ENCODE data around the gene STXBP6.

Gene STXBP6

GRCh38 chr14:25086081-25086480 lies 36.1 kb upstream of the STXBP6 start:
- Histone ChIP-seq H3K27ac (ENCODE audit: low read depth in 2 of 2, low read length in 2 of 2) (no peak overlapping the region), H3K9me3 (ENCODE audit: control insufficient read depth in 2 of 2, low read length in 2 of 2) (no peaks in the 10 kb centered on the region), H3K4me1 (ENCODE audit: control insufficient read depth in 2 of 2, insufficient read depth in 2 of 2, low read length in 2 of 2) (peaks cover 0 to 5% of the 10 kb centered on the region in 2 donors), H3K9ac (ENCODE audit: low read depth in 1 of 2, low read length in 2 of 2) (no peak overlapping the region), H3K4me3 (ENCODE audit: low read length in 2 of 2) (no peak overlapping the region), H3K36me3 (ENCODE audit: control insufficient read depth in 2 of 2, insufficient read depth in 2 of 2, low read length in 2 of 2) (no peaks in the 10 kb centered on the region), H3K27me3 (ENCODE audit: control insufficient read depth in 2 of 2, insufficient read depth in 2 of 2, low read length in 2 of 2) (no peaks in the 10 kb centered on the region)

DNA sequence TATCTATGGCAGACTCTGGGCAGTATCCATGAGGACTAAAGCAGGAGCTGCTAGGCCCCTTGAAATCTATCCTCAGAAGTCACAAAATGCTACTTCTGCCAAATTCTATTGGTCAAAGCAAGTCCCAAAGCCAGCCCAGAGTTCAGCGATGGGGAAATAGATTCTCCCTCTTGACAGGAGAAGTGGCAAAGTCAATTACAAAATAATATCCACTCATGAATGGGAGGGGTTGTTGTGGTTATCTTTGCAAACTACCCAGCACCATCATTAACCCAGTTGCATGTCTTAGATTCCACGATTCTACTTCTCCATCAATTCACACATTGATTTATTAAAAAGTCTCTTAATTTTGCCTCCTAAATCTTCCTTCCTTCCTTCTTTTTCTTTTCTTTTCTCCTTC lies 30.7 kb upstream of the STXBP6 start:
- H3K4me3 ChIP-seq (ENCODE audit: low read length in 2 of 2) = no peak overlapping the region
- no peak overlapping the region for H3K9ac ChIP-seq (ENCODE audit: low read depth in 1 of 2, low read length in 2 of 2)
- H3K9me3 ChIP-seq (ENCODE audit: control insufficient read depth in 2 of 2, low read length in 2 of 2) = no peaks in the 10 kb centered on the region
- no peaks in the 10 kb centered on the region for H3K36me3 ChIP-seq (ENCODE audit: control insufficient read depth in 2 of 2, insufficient read depth in 2 of 2, low read length in 2 of 2)
- H3K27ac ChIP-seq (ENCODE audit: low read depth in 2 of 2, low read length in 2 of 2) = no peak overlapping the region
- H3K4me1 ChIP-seq (ENCODE audit: control insufficient read depth in 2 of 2, insufficient read depth in 2 of 2, low read length in 2 of 2) = peaks cover 0 to 3% of the 10 kb centered on the region in 2 donors
- no peaks in the 10 kb centered on the region for H3K27me3 ChIP-seq (ENCODE audit: control insufficient read depth in 2 of 2, insufficient read depth in 2 of 2, low read length in 2 of 2)

DNA sequence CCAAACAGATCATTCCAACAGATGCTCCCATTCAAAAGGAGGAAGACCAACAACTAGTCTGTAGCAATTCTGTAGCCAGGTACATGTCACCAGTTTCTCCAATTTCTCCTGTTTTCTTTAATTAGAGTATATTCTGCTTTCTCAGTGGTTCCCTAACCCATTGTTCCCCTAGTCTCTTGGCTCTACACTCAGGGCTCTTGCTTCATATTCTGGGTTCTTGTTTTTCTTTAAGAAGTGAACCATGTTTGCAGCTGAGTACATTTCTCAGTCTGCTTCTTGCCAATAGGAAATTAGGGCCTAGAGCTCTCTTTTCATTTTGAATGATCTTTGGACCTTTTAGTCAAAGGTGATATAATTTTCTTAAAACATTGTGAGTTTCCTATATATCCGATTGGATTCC lies 29.4 kb upstream of the STXBP6 start:
- peaks cover 0 to 3% of the 10 kb centered on the region in 2 donors for H3K4me1 ChIP-seq (ENCODE audit: control insufficient read depth in 2 of 2, insufficient read depth in 2 of 2, low read length in 2 of 2)
- no peaks in the 10 kb centered on the region for H3K27me3 ChIP-seq (ENCODE audit: control insufficient read depth in 2 of 2, insufficient read depth in 2 of 2, low read length in 2 of 2)
- H3K9ac ChIP-seq (ENCODE audit: low read depth in 1 of 2, low read length in 2 of 2) = no peak overlapping the region
- no peaks in the 10 kb centered on the region for H3K9me3 ChIP-seq (ENCODE audit: control insufficient read depth in 2 of 2, low read length in 2 of 2)
- no peak overlapping the region for H3K27ac ChIP-seq (ENCODE audit: low read depth in 2 of 2, low read length in 2 of 2)
- H3K4me3 ChIP-seq (ENCODE audit: low read length in 2 of 2) = no peak overlapping the region
- H3K36me3 ChIP-seq (ENCODE audit: control insufficient read depth in 2 of 2, insufficient read depth in 2 of 2, low read length in 2 of 2) = no peaks in the 10 kb centered on the region

- H3K4me1 ChIP-seq (ENCODE audit: control insufficient read depth in 2 of 2, insufficient read depth in 2 of 2, low read length in 2 of 2) = no peaks in the 10 kb centered on the region
- H3K4me3 ChIP-seq (ENCODE audit: low read length in 2 of 2) = no peak overlapping the region
Observed at GRCh38 chr14:25074099-25074685, 24.2 kb upstream of the STXBP6 start.

DNA sequence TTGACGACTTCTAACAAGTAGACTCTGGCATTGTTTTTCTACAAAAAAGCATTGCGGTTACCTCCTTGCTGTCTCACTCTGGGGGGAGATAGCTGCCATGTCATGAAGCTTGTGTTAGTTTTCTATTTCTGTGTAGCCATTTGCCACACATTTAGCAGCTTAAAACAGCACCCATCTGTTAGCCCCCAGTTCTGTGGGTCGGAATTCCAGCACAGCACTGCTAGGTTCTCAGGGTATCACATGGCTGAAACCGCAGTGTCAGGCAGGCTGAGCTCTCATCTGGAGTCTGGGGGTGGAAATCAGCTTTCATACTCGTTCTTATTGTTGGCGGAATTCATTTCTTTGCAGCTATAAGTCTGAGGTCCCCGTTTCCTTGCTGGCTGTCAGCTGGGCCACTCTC lies 19.9 kb upstream of the STXBP6 start:
- Histone ChIP-seq H3K27me3 (ENCODE audit: control insufficient read depth in 2 of 2, insufficient read depth in 2 of 2, low read length in 2 of 2) (no peaks in the 10 kb centered on the region), H3K9me3 (ENCODE audit: control insufficient read depth in 2 of 2, low read length in 2 of 2) (no peaks in the 10 kb centered on the region), H3K4me3 (ENCODE audit: low read length in 2 of 2) (no peak overlapping the region), H3K27ac (ENCODE audit: low read depth in 2 of 2, low read length in 2 of 2) (no peak overlapping the region), H3K36me3 (ENCODE audit: control insufficient read depth in 2 of 2, insufficient read depth in 2 of 2, low read length in 2 of 2) (no peaks in the 10 kb centered on the region), H3K4me1 (ENCODE audit: control insufficient read depth in 2 of 2, insufficient read depth in 2 of 2, low read length in 2 of 2) (no peaks in the 10 kb centered on the region), H3K9ac (ENCODE audit: low read depth in 1 of 2, low read length in 2 of 2) (no peak overlapping the region)

More at GRCh38 chr14:25074099-25074685, 24.2 kb upstream of the STXBP6 start:
- Histone ChIP-seq H3K9ac (ENCODE audit: low read depth in 1 of 2, low read length in 2 of 2) (no peak overlapping the region), H3K36me3 (ENCODE audit: control insufficient read depth in 2 of 2, insufficient read depth in 2 of 2, low read length in 2 of 2) (no peaks in the 10 kb centered on the region), H3K9me3 (ENCODE audit: control insufficient read depth in 2 of 2, low read length in 2 of 2) (no peaks in the 10 kb centered on the region), H3K27ac (ENCODE audit: low read depth in 2 of 2, low read length in 2 of 2) (no peak overlapping the region), H3K27me3 (ENCODE audit: control insufficient read depth in 2 of 2, insufficient read depth in 2 of 2, low read length in 2 of 2) (no peaks in the 10 kb centered on the region)

- H3K9ac ChIP-seq (ENCODE audit: low read depth in 1 of 2, low read length in 2 of 2) = no peak overlapping the region
- no peaks in the 10 kb centered on the region for H3K9me3 ChIP-seq (ENCODE audit: control insufficient read depth in 2 of 2, low read length in 2 of 2)
- no peaks in the 10 kb centered on the region for H3K36me3 ChIP-seq (ENCODE audit: control insufficient read depth in 2 of 2, insufficient read depth in 2 of 2, low read length in 2 of 2)
- no peak overlapping the region for H3K4me3 ChIP-seq (ENCODE audit: low read length in 2 of 2)
- no peak overlapping the region for H3K27ac ChIP-seq (ENCODE audit: low read depth in 2 of 2, low read length in 2 of 2)
- H3K4me1 ChIP-seq (ENCODE audit: control insufficient read depth in 2 of 2, insufficient read depth in 2 of 2, low read length in 2 of 2) = no peaks in the 10 kb centered on the region
- H3K27me3 ChIP-seq (ENCODE audit: control insufficient read depth in 2 of 2, insufficient read depth in 2 of 2, low read length in 2 of 2) = no peaks in the 10 kb centered on the region
Observed at GRCh38 chr14:25067600-25067999, 17.7 kb upstream of the STXBP6 start.

GRCh38 chr14:25062022-25062321 lies 12.0 kb upstream of the STXBP6 start:
- H3K27ac ChIP-seq (ENCODE audit: low read depth in 2 of 2, low read length in 2 of 2) = no peak overlapping the region
- no peaks in the 10 kb centered on the region for H3K9me3 ChIP-seq (ENCODE audit: control insufficient read depth in 2 of 2, low read length in 2 of 2)
- H3K4me1 ChIP-seq (ENCODE audit: control insufficient read depth in 2 of 2, insufficient read depth in 2 of 2, low read length in 2 of 2) = no peaks in the 10 kb centered on the region
- H3K9ac ChIP-seq (ENCODE audit: low read depth in 1 of 2, low read length in 2 of 2) = no peak overlapping the region
- H3K4me3 ChIP-seq (ENCODE audit: low read length in 2 of 2) = no peak overlapping the region
- no peaks in the 10 kb centered on the region for H3K36me3 ChIP-seq (ENCODE audit: control insufficient read depth in 2 of 2, insufficient read depth in 2 of 2, low read length in 2 of 2)
- H3K27me3 ChIP-seq (ENCODE audit: control insufficient read depth in 2 of 2, insufficient read depth in 2 of 2, low read length in 2 of 2) = no peaks in the 10 kb centered on the region

GRCh38 chr14:25056688-25057078 lies 6.7 kb upstream of the STXBP6 start:
- Histone ChIP-seq H3K27ac (ENCODE audit: low read depth in 2 of 2, low read length in 2 of 2) (no peak overlapping the region), H3K9me3 (ENCODE audit: control insufficient read depth in 2 of 2, low read length in 2 of 2) (no peaks in the 10 kb centered on the region)

GRCh38 chr14:25055992-25056687 lies 6.2 kb upstream of the STXBP6 start:
- Histone ChIP-seq H3K27ac (ENCODE audit: low read depth in 2 of 2, low read length in 2 of 2) (no peak overlapping the region), H3K4me3 (ENCODE audit: low read length in 2 of 2) (no peak overlapping the region)

More at GRCh38 chr14:25056688-25057078, 6.7 kb upstream of the STXBP6 start:
- Histone ChIP-seq H3K4me3 (ENCODE audit: low read length in 2 of 2) (no peak overlapping the region), H3K27me3 (ENCODE audit: control insufficient read depth in 2 of 2, insufficient read depth in 2 of 2, low read length in 2 of 2) (no peaks in the 10 kb centered on the region), H3K9ac (ENCODE audit: low read depth in 1 of 2, low read length in 2 of 2) (no peak overlapping the region), H3K4me1 (ENCODE audit: control insufficient read depth in 2 of 2, insufficient read depth in 2 of 2, low read length in 2 of 2) (peaks cover 4 to 10% of the 10 kb centered on the region in 2 donors), H3K36me3 (ENCODE audit: control insufficient read depth in 2 of 2, insufficient read depth in 2 of 2, low read length in 2 of 2) (no peaks in the 10 kb centered on the region)

DNA sequence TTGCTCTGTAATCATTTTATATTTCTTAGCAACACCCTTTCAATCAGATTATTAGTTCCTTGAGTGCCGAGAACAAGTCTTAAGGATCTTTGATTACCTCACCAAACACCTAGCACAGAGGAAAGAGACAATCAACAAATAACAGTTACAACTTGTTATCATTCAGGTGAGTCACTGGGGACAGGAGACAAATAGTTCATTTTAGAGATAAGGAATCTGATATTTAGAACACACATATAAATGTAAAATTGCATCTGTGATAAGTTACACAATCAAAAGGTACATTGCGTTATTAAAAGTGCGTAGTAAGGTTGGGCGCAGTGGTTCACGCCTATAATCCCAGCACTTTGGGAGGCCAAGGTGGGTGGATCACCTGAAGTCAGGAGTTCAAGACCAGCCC lies 5.1 kb upstream of the STXBP6 start:
- H3K9ac ChIP-seq (ENCODE audit: low read depth in 1 of 2, low read length in 2 of 2) = no peak overlapping the region
- H3K27ac ChIP-seq (ENCODE audit: low read depth in 2 of 2, low read length in 2 of 2) = no peak overlapping the region
- no peaks in the 10 kb centered on the region for H3K27me3 ChIP-seq (ENCODE audit: control insufficient read depth in 2 of 2, insufficient read depth in 2 of 2, low read length in 2 of 2)
- H3K9me3 ChIP-seq (ENCODE audit: control insufficient read depth in 2 of 2, low read length in 2 of 2) = no peaks in the 10 kb centered on the region
- no peak overlapping the region for H3K4me3 ChIP-seq (ENCODE audit: low read length in 2 of 2)
- H3K4me1 ChIP-seq (ENCODE audit: control insufficient read depth in 2 of 2, insufficient read depth in 2 of 2, low read length in 2 of 2) = peaks cover 4 to 19% of the 10 kb centered on the region in 2 donors
- H3K36me3 ChIP-seq (ENCODE audit: control insufficient read depth in 2 of 2, insufficient read depth in 2 of 2, low read length in 2 of 2) = no peaks in the 10 kb centered on the region

More at GRCh38 chr14:25055992-25056687, 6.2 kb upstream of the STXBP6 start:
- Histone ChIP-seq H3K27me3 (ENCODE audit: control insufficient read depth in 2 of 2, insufficient read depth in 2 of 2, low read length in 2 of 2) (no peaks in the 10 kb centered on the region), H3K4me1 (ENCODE audit: control insufficient read depth in 2 of 2, insufficient read depth in 2 of 2, low read length in 2 of 2) (peaks cover 4 to 10% of the 10 kb centered on the region in 2 donors), H3K9me3 (ENCODE audit: control insufficient read depth in 2 of 2, low read length in 2 of 2) (no peaks in the 10 kb centered on the region), H3K36me3 (ENCODE audit: control insufficient read depth in 2 of 2, insufficient read depth in 2 of 2, low read length in 2 of 2) (no peaks in the 10 kb centered on the region), H3K9ac (ENCODE audit: low read depth in 1 of 2, low read length in 2 of 2) (no peak overlapping the region)

Data from mucosa of rectum (tissue), 2 donors.